ENCODE data around the gene SP140L.

GRCh38 chr2:230318190-230319121, 8.5 kb upstream of the SP140L start:
- no peak for TF ChIP-seq POLR2A (IDR thresholded peaks at IDR 0.05)
- TF ChIP-seq CTCF (IDR thresholded peaks at IDR 0.05) = no peak
- no peak for TF ChIP-seq POLR2AphosphoS5 (IDR thresholded peaks at IDR 0.05)

Measured in prostate gland (tissue), 2 donors.